Measurements from ENCODE around the gene YOD1.
A peak's percentile ranks its signal among the peaks of the same experiment; 100 is the strongest.

YOD1 gene

GRCh38 chr1:207051191-207051943 is at the start of gene YOD1:
YOD1 (minus strand) TSS chr1:207051208; CDS start chr1:207051030, 178 bp downstream.
- DNase-seq = no peak

- DNase-seq = no peak
Observed at GRCh38 chr1:207097871-207098324, 46.9 kb upstream of the YOD1 start.

- DNase-seq = no peak
Observed at GRCh38 chr1:207093944-207094343, 42.9 kb upstream of the YOD1 start.

- DNase-seq = no peak
Observed at GRCh38 chr1:207091200-207091908, 40.3 kb upstream of the YOD1 start.

- no peak for DNase-seq
Observed at GRCh38 chr1:207089627-207090355, 38.8 kb upstream of the YOD1 start.

GRCh38 chr1:207088701-207089626 is 38.0 kb upstream of the YOD1 start, which contains the start of gene C4BPB:
C4BPB (plus strand) TSS chr1:207088860; CDS start chr1:207089532, 672 bp downstream.
- DNase-seq = no peak

- DNase-seq = no peak
Observed at GRCh38 chr1:207088161-207088560, 37.2 kb upstream of the YOD1 start.

- no peak for DNase-seq
Observed at GRCh38 chr1:207085887-207086286, 34.9 kb upstream of the YOD1 start.

GRCh38 chr1:207084701-207085180 is 33.7 kb upstream of the YOD1 start:
- DNase-seq = peak; percentile 62

- DNase-seq = no peak
Observed at GRCh38 chr1:207084232-207084631, 33.2 kb upstream of the YOD1 start.

- no peak for DNase-seq
Observed at GRCh38 chr1:207081806-207082205, 30.8 kb upstream of the YOD1 start.

GRCh38 chr1:207081088-207081487 is 30.1 kb upstream of the YOD1 start:
- DNase-seq = no peak

GRCh38 chr1:207079706-207080241 is 28.8 kb upstream of the YOD1 start:
- no peak for DNase-seq

- no peak for DNase-seq
Observed at GRCh38 chr1:207078578-207079132, 27.6 kb upstream of the YOD1 start.

GRCh38 chr1:207077470-207078377 is 26.7 kb upstream of the YOD1 start:
- peak; percentile 80 for DNase-seq

- no peak for DNase-seq
Observed at GRCh38 chr1:207077012-207077411, 26.0 kb upstream of the YOD1 start.

GRCh38 chr1:207076181-207076955 is 25.4 kb upstream of the YOD1 start:
- no peak for DNase-seq

- no peak for DNase-seq
Observed at GRCh38 chr1:207073906-207074820, 23.2 kb upstream of the YOD1 start.

All from suppressor macrophage treated with lipopolysaccharide for 4 hours (primary cell).